GM19043 (cell line): Measurements from ENCODE around the gene NR2C2.
"Not testable (repeated sequence)": the region's sequence is repeated elsewhere in the genome, so short reads cannot be mapped to it uniquely, and the experiment has no call there.

Experiments used
- ATAC-seq: cut with Tn5 transposase; IDR thresholded peaks from one replicate; pipeline ENCODE4 v1.9.1; 2021; ENCODE audit warnings: low read depth; ENCODE audit not compliant: unreplicated experiment

Gene NR2C2

GRCh38 chr3:14947100-14947885 lies at the start of gene NR2C2:
Gene NR2C2, plus strand, starts transcription at chr3:14947583. Its CDS starts 56,332 bp downstream, at chr3:15003915.
- peak; percentile 36 for ATAC-seq

- ATAC-seq = no peak
Measured at GRCh38 chr3:14898929-14899328, 48.5 kb upstream of the NR2C2 start.

DNA sequence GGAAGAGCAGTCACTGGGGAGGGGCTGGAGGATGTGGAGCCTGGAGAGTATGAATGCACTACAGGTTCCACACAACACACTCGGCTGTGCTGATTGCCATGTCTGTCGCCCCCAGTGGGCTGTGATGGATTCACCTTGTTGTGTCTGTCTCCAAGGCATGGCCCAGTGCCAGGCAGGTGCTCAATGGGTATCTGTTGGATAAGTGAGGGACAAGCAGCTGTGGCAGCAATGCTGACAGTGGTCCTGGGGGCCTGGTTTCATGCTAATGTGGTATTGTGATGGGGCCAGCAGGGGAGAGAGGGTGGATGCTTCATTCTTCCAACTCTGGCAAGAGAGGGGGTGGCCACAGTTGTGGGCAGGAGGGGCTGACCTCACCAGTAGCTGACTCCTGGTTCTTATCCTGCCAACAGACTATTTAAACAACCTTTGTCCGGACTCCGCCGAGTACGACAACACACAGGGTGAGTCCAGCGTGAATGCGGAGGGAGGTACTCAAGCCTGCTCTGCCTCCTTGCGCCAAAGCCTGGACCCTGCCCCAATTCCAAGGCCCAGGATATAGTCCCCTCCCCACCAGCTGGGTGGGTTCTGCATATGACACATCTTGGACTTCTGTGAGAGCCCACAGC lies 47.3 kb upstream of the NR2C2 start:
- ATAC-seq = no peak

- no peak for ATAC-seq
Measured at GRCh38 chr3:14900881-14901873, 46.2 kb upstream of the NR2C2 start.

- no peak for ATAC-seq
Measured at GRCh38 chr3:14902719-14903118, 44.7 kb upstream of the NR2C2 start.

- ATAC-seq = not testable (repeated sequence)
Measured at GRCh38 chr3:14903501-14903900, 43.9 kb upstream of the NR2C2 start.

DNA sequence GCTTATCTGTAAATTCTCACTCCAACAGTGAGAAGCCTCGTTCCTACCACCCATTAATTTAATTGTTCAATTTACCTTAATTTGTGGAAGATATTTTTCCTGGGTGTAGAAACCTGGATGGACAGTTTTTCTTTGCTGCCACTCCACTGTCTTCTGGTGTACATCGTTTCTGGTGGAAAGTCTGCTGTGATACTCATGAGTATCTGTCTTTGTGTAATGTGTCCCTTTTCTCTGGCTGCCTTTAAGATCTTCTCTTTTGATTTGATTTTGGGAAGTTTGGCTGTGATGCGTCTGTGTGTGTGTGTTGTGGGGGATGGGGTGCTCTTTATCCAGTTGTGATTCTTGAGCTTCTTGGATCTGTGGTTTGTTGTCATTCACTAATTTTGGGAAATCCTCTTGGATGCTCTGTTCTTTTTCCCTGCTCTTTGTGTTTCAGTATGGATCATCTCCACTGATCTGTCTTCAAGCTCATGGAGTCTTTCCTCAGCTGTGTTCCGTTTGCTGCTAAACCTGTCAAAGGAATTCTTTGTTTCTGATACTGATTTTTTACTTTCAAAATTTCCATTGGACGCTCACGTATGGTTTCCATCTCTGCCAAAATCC lies 42.2 kb upstream of the NR2C2 start:
- ATAC-seq = no peak

GRCh38 chr3:14906355-14906971 lies 40.9 kb upstream of the NR2C2 start:
- no peak for ATAC-seq

GRCh38 chr3:14907043-14907966 lies 40.1 kb upstream of the NR2C2 start:
- ATAC-seq = no peak

- ATAC-seq = no peak
Measured at GRCh38 chr3:14909250-14909649, 38.1 kb upstream of the NR2C2 start.

DNA sequence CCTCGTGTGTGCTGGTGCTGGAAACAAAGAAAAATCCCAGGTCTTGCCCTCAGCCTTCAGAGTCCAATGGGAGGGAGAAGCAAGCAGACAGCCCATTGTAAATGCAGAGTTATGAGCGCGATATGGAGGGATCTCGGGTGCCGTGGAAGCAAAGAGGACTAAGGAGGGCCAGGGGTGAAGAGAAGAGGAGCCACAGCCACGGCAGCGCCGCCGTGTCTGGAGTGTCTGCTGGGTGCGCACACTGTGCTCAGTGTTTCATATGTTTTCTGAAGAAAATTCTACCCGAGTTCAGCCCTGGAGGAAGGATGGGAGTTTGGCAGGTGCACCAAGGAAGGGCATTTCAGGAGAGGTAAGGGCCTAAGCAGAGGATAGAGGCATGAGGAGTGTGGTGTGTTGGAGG lies 35.7 kb upstream of the NR2C2 start:
- ATAC-seq = no peak

- no peak for ATAC-seq
Measured at GRCh38 chr3:14913071-14913925, 34.1 kb upstream of the NR2C2 start.

DNA sequence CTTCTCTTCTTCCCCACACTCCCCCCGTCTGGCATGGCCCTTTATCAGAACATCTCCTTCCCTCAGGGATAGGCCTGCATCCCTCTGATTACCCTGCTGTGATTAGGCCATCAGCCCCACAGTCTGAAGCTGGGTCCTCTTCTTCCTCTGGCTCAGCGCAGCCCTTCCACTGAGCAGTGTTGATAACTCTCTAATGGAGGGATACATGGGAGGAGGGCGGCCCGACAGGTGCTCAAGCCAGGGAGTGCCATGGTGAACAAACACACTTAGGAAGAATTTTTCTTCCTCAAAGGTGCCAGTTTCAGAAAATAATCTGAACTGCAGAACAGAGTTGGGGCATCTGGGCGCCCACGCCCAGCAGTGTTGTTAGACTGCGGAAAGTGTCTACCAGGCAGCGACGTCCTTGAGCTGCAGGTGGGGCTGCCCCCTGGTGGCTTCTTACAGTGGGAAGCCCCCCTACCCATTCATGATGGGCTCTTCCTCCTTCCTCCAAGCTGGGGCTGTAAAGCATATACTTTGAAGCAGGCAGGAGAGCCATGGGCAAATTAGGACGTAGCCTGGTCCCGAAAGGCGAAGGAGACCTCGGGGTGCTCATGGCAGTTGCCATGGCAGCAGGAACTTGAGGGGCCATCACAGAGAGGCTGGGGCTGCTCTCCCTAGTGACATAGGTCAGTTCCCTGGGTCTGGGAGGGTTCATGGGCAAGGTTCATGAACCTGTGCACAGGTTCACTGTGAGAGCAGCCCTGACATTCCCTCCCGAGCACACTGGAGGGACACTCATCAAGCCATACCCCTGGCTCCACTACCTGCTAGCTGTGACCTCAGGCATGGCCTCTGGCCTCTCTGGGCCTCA lies 33.2 kb upstream of the NR2C2 start:
- ATAC-seq = no peak

GRCh38 chr3:14914779-14915117 lies 32.6 kb upstream of the NR2C2 start:
- no peak for ATAC-seq

GRCh38 chr3:14915636-14916222 lies 31.7 kb upstream of the NR2C2 start:
- ATAC-seq = no peak

DNA sequence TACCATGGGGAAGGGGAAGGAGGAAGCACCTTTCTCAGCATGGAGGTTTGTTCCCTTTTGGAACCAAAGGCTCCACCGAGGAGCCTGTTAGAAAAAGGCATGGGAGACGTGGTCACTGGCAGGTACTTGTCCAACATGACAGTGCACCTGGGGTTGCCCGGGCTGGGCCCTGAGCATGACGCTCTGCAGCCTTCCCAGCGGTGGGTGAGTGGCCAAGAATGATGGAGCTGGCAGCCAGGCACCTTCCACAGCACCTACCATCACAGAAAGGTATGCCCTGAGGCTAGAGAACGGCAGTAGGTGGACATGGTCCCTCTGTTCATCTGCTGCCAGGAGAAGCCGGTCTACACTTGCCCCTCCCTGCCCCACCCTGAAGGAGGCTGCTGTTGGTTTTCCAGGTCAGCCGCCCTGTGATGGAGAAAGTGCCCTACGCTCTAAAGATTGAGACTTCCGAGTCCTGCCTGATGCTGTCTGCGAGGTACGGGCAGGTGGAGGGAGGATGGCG lies 29.0 kb upstream of the NR2C2 start:
- ATAC-seq = no peak

DNA sequence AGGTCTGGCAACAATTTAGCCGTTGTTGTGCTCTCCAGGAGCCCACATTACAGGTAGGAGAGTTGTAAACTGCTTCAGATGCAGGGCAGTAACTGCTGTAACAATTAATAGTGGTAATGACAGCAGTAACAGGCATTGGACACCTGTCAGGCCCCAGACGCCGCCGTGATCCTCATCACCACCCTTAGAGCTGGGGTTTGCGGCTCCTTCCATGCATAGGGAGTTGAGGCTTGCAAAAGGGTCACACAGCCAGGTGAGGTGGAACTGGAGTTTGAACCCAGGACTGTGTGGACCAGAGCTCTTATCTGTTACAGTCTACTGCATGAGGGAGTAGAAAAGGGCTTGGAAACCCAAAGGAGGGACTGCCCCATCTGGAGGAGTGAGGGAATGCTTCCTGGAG lies 26.8 kb upstream of the NR2C2 start:
- no peak for ATAC-seq
